GM23248 (cell line): ENCODE data around the gene ANKRD13D. TPM values are rescaled to one million over a fixed set of nuclear protein-coding genes. Genes with fewer than 3 reads are reported as not detected.

Experiments
- DNase-seq: peaks from one replicate; pipeline ENCODE4 v3.0.0-alpha.2; 2015
- H2AFZ ChIP-seq: fragments of 200-600 bp; sonication (generic); 2 replicates; pipeline ENCODE4 v1.6.1; 2016; ENCODE audit warnings: antibody characterized with exemption
- H3F3A ChIP-seq: fragments of 200-600 bp; sonication (generic); 2 replicates; pipeline ENCODE4 v1.6.1; 2016; ENCODE audit warnings: mild to moderate bottlenecking, antibody characterized with exemption, mixed run types; ENCODE audit not compliant: insufficient read depth
- H3K27ac ChIP-seq: fragments of 200-600 bp; sonication (generic); 2 replicates; pipeline ENCODE4 v1.5.1; 2016; ENCODE audit warnings: mild to moderate bottlenecking
- H3K27me3 ChIP-seq: fragments of 200-600 bp; sonication (generic); replicated peaks from 2 replicates; pipeline ENCODE4 v1.6.1; 2016; ENCODE audit warnings: mild to moderate bottlenecking; ENCODE audit not compliant: insufficient read depth
- H3K36me3 ChIP-seq: fragments of 200-600 bp; sonication (generic); 2 replicates; pipeline ENCODE4 v1.6.1; 2016; ENCODE audit warnings: low read depth, mild to moderate bottlenecking
- H3K4me1 ChIP-seq: fragments of 200-600 bp; sonication (generic); 2 replicates; pipeline ENCODE4 v1.6.1; 2016; ENCODE audit warnings: mild to moderate bottlenecking; ENCODE audit not compliant: insufficient read depth
- H3K4me2 ChIP-seq: fragments of 200-600 bp; sonication (generic); one replicate; pipeline ENCODE4 v1.6.1; 2016; ENCODE audit warnings: mild to moderate bottlenecking; ENCODE audit not compliant: unreplicated experiment
- H3K4me3 ChIP-seq: fragments of 200-600 bp; sonication (generic); 2 replicates; pipeline ENCODE4 v1.5.1; 2016; ENCODE audit warnings: mild to moderate bottlenecking
- H3K79me2 ChIP-seq: fragments of 200-600 bp; sonication (generic); 2 replicates; pipeline ENCODE4 v1.6.1; 2016; ENCODE audit warnings: mild to moderate bottlenecking; ENCODE audit not compliant: insufficient read depth
- H3K9ac ChIP-seq: fragments of 200-600 bp; sonication (generic); 2 replicates; pipeline ENCODE4 v1.6.1; 2016; ENCODE audit warnings: mild to moderate bottlenecking
- H3K9me2 ChIP-seq: fragments of 200-600 bp; sonication (generic); 2 replicates; pipeline ENCODE4 v1.6.1; 2016; ENCODE audit warnings: mixed run types, mild to moderate bottlenecking, moderate library complexity; ENCODE audit not compliant: insufficient read depth
- H3K9me3 ChIP-seq: fragments of 200-600 bp; sonication (generic); one replicate; pipeline ENCODE4 v1.6.1; 2017; ENCODE audit warnings: low read depth
- H4K20me1 ChIP-seq: fragments of 200-600 bp; sonication (generic); 2 replicates; pipeline ENCODE4 v1.6.0; 2016; ENCODE audit not compliant: insufficient read depth
- EZH2 ChIP-seq: fragments of 200-600 bp; sonication (generic); IDR thresholded peaks from 2 replicates; pipeline ENCODE4 v1.6.1; 2018; ENCODE audit warnings: antibody characterized with exemption, mild to moderate bottlenecking; ENCODE audit not compliant: insufficient read depth, poor library complexity, severe bottlenecking
- EZH2phosphoT487 ChIP-seq: fragments of 200-600 bp; sonication (generic); IDR thresholded peaks from 2 replicates; pipeline ENCODE4 v1.6.1; 2018; ENCODE audit warnings: antibody characterized with exemption, moderate library complexity, mild to moderate bottlenecking, low read depth; ENCODE audit not compliant: insufficient read depth
- WGBS, 2 experiments: methylation state at CpG; one replicate each; pipeline ENCODE4 v1.1.6; 2015 to 2017; ENCODE audit warnings: low lambda C conversion rate in 2 of 2, low coverage in 1 of 2; ENCODE audit errors: missing lambda C conversion rate in 2 of 2; 5-methylcytosine and 5-hydroxymethylcytosine counted together
- in situ Hi-C: fragments of 300-500 bp; cut with MboI; formaldehyde crosslinking; loops from 2 replicates; pipeline ENCODE4 v1.15.0; 2020
- polyA plus RNA-seq: library from polyadenylated mRNA; unstranded; fragments of >200 nt; fragmentation: Nextera tagmentation; extraction: Ambion mirVana; gene quantifications from 2 replicates; pipeline ENCODE4 v1.2.1, GENCODE V29; 2016
- total RNA-seq: library from RNA; depleted of rRNA; stranded (reverse); fragments of >200 nt; shearing (Covaris generic); gene quantifications from 2 replicates; pipeline ENCODE4 v1.2.3, GENCODE V29; 2014

Gene ANKRD13D
- total and polyA plus RNA-seq, 2 experiments from 2014 or later, result 16.4 to 42.9 TPM

DNA sequence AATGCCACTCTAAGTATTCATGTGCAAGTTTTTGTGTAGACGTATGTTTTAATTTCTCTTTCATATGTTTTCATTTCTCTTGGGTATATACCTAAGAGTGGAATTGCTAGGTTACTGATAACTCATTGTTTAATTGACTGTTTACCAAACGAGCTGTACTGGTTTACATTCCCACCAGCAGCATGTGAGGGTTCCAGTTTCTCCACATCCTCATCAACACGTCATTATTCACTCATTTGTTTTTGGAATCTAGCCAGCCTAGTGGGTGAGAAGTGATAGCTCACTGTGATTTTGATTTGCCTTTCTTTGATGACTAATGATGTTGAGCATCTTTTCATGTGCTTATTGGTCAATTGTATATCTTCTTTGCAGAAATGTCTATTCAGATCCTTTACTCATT, 4.0 kb downstream of the ANKRD13D start:
- H3K4me3 ChIP-seq, result no peak overlapping the region
- H3K27me3 ChIP-seq, result no peaks in the 10 kb centered on the region
- TF ChIP-seq EZH2, result no peak
- 0 out of 2 replicates have a peak, but pooled peaks have one; percentile 55 for TF ChIP-seq EZH2phosphoT487
- H3K9me3 ChIP-seq, result no peaks in the 10 kb centered on the region
- H2AFZ ChIP-seq, result no peak overlapping the region
- H3K9ac ChIP-seq, result no peak overlapping the region
- peak overlapping the region; percentile 37 for H3K27ac ChIP-seq
- H4K20me1 ChIP-seq, result no peaks in the 10 kb centered on the region; the same call in 1 of the 2 replicates
- H3K9me2 ChIP-seq, result no peaks in the 10 kb centered on the region
- 11 to 19% methylated on average over 3 of the region's 3 CpGs for WGBS, 2 experiments
- peak overlapping the region; percentile 10 for H3K4me2 ChIP-seq
- in situ Hi-C loops, result no loop called here
- peaks cover 31% of the 10 kb centered on the region for H3K36me3 ChIP-seq
- DNase-seq, result peak; percentile 62
- peaks cover 18% of the 10 kb centered on the region for H3F3A ChIP-seq
- H3K4me1 ChIP-seq, result peaks cover 24% of the 10 kb centered on the region
- H3K79me2 ChIP-seq, result peaks cover 66% of the 10 kb centered on the region

DNA sequence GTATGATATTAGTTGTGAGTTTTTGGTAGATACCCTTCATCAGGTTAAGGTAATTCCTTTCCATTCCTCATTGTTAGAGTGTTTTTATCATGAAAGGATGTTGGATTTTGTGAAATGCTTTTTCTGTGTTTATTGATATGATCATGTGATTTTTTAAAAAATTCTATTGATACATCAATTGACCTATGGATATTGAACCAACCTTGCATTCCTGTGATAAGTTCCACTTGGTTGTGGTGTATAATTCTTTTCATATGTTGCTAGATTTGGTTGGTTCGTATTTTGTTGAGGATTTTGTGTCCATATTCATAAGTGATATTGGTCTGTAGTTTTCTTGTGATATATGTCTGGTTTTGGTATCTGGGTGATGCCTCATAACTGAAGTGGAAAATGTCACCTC, 6.7 kb downstream of the ANKRD13D start:
- peaks cover 15% of the 10 kb centered on the region for H3K4me1 ChIP-seq
- DNase-seq, result peak; percentile 51
- peaks cover 57% of the 10 kb centered on the region for H3K79me2 ChIP-seq
- H3F3A ChIP-seq, result peaks cover 17% of the 10 kb centered on the region
- H3K36me3 ChIP-seq, result peaks cover 31% of the 10 kb centered on the region
- H2AFZ ChIP-seq, result no peak overlapping the region
- no peak for TF ChIP-seq EZH2
- TF ChIP-seq EZH2phosphoT487, result no peak
- H3K27me3 ChIP-seq, result no peaks in the 10 kb centered on the region
- in situ Hi-C loops, result no loop called here
- no peak overlapping the region for H3K4me3 ChIP-seq
- H4K20me1 ChIP-seq, result no peaks in the 10 kb centered on the region; the same call in 1 of the 2 replicates
- no peaks in the 10 kb centered on the region for H3K9me3 ChIP-seq
- no peak overlapping the region for H3K9ac ChIP-seq
- no peak overlapping the region for H3K27ac ChIP-seq
- H3K9me2 ChIP-seq, result no peaks in the 10 kb centered on the region
- 71 to 90% methylated on average over 1 of the region's 1 CpG for WGBS, 2 experiments
- H3K4me2 ChIP-seq, result no peak overlapping the region

DNA sequence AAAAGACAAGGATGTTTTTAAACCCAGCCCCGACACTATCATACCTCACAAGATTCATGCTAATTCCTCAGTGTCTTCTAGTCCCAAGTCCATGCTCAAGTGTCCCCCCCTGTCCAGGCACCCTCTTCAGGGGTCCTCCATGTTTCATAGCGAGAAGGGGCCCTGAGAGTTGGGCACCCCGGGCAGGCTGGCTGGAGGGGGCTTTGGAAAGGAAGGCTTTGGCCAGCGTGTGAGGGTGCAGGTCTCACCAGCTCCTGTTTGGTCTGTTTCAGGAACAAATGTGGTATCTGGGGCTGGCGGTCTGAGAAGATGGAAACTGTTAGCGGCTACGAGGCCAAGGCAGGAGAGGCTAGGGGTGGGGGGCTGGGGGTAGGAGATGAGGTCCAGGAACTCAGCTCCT, 9.7 kb downstream of the ANKRD13D start:
- Histone ChIP-seq H3K36me3 (peaks cover 31% of the 10 kb centered on the region), H3K4me2 (no peak overlapping the region), H3K27ac (no peak overlapping the region), H3K9ac (no peak overlapping the region), H3K9me3 (no peaks in the 10 kb centered on the region), H3K4me1 (0 out of 2 replicates have a peak, but pooled peaks cover 6% of the 10 kb centered on the region), H2AFZ (no peak overlapping the region), H3K27me3 (no peaks in the 10 kb centered on the region), H3K4me3 (no peak overlapping the region), H3K9me2 (no peaks in the 10 kb centered on the region), H3K79me2 (peaks cover 47% of the 10 kb centered on the region), H4K20me1 (no peaks in the 10 kb centered on the region), H3F3A (peaks cover 4% of the 10 kb centered on the region; the same call in 1 of the 2 replicates)
- DNase-seq, result no peak
- no peak for TF ChIP-seq EZH2
- 84 to 92% methylated on average over 4 to 7 of the region's 7 CpGs for WGBS, 2 experiments
- in situ Hi-C loops, result no loop called here

DNA sequence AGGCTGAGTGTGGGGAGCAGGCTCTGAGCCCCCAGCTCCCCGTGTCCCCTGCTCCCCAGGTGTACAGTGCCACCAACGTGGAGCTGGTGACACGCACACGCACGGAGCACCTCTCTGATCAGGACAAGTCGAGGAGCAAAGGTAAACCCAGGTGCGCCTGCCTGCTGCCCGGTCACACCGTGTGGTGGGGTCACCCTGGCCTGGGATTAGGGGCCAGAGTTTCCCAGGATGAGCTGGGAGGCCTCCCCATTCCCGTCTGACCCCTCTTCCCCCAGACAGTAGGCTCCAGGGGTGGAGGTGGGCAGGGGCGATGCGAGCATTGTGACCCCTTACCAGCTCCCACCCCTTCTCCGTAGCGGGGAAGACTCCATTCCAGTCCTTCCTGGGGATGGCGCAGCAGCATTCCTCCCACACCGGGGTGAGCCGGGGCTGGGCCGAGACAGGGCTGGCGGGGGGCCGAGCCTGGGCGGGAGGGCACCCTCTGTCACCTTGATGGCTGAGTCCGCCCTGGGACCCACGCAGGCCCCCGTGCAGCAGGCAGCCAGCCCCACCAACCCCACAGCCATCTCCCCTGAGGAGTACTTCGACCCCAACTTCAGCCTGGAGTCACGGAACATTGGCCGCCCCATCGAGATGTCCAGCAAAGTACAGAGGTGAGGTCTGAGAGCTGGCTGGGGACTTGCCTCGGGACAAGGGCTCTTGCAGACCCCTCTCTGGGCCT, 10.5 kb downstream of the ANKRD13D start:
- H3K36me3 ChIP-seq, result peaks cover 24% of the 10 kb centered on the region
- H3K4me1 ChIP-seq, result 0 out of 2 replicates have a peak, but pooled peaks cover 12% of the 10 kb centered on the region
- no peak for DNase-seq
- no peak overlapping the region for H3K4me2 ChIP-seq
- H3K4me3 ChIP-seq, result no peak overlapping the region
- 96 to 98% methylated on average over 23 to 29 of the region's 29 CpGs for WGBS, 2 experiments
- in situ Hi-C loops, result no loop called here
- H4K20me1 ChIP-seq, result no peaks in the 10 kb centered on the region
- H3K27ac ChIP-seq, result no peak overlapping the region
- H3K79me2 ChIP-seq, result peaks cover 39% of the 10 kb centered on the region
- no peak overlapping the region for H3K9ac ChIP-seq
- TF ChIP-seq EZH2, result no peak
- no peak for TF ChIP-seq EZH2phosphoT487
- H3K27me3 ChIP-seq, result no peaks in the 10 kb centered on the region
- H3K9me2 ChIP-seq, result no peaks in the 10 kb centered on the region
- H2AFZ ChIP-seq, result no peak overlapping the region
- H3F3A ChIP-seq, result no peaks in the 10 kb centered on the region
- H3K9me3 ChIP-seq, result no peaks in the 10 kb centered on the region

DNA sequence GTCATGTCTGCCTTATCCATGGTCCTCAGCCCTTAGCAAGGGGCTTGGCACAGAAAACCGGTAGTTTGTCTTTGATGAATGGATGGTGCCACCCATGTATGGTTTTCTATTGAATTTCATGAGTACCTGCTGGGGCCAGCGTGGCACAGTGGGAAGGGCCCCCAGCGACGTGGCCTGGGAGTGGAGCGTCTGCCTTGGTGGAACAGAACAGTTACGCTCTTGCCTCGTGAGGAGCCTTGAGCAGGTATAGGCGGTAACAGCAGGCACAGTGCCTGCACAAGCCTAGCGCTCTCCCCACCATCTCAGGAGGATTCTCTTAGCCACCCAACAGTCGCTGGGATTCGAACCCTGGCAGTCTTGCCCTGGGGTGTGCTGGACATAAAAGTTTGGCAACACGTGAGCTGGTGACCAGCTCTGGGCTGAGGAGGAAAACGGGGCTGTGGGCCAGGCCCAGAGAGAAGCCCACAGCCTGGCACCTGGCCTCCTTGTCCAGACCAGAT, 11.2 kb downstream of the ANKRD13D start:
- Histone ChIP-seq H3F3A (no peaks in the 10 kb centered on the region), H4K20me1 (no peaks in the 10 kb centered on the region), H3K9me3 (no peaks in the 10 kb centered on the region), H3K4me1 (0 out of 2 replicates have a peak, but pooled peaks cover 12% of the 10 kb centered on the region), H3K27ac (no peak overlapping the region), H3K9me2 (no peaks in the 10 kb centered on the region), H3K4me2 (no peak overlapping the region), H3K36me3 (peaks cover 17% of the 10 kb centered on the region), H3K27me3 (no peaks in the 10 kb centered on the region), H3K4me3 (no peak overlapping the region), H3K79me2 (peaks cover 32% of the 10 kb centered on the region), H3K9ac (no peak overlapping the region), H2AFZ (no peak overlapping the region)
- TF ChIP-seq EZH2phosphoT487, result no peak
- no peak for DNase-seq
- WGBS, 2 experiments, result 97 to 98% methylated on average over 12 to 13 of the region's 13 CpGs
- in situ Hi-C loops, result no loop called here
